HEK293 (cell line): ENCODE results near the gene SCFD2.

Experiments used
- MYNN ChIP-seq: fragments of 450-650 bp; formaldehyde crosslinking; IDR thresholded peaks from 2 replicates; pipeline ENCODE4 v1.5.1; 2016; ENCODE audit warnings: missing biosample characterization, missing genetic modification characterization, borderline replicate concordance
- MZF1 ChIP-seq: fragments of 450-650 bp; formaldehyde crosslinking; IDR thresholded peaks from 2 replicates; pipeline ENCODE4 v1.5.1; 2017; ENCODE audit warnings: missing biosample characterization, missing genetic modification characterization, borderline replicate concordance
- ZBTB7A ChIP-seq: fragments of 450-650 bp; formaldehyde crosslinking; IDR thresholded peaks from 2 replicates; pipeline ENCODE4 v1.5.1; 2016; ENCODE audit warnings: low read depth, missing biosample characterization, missing genetic modification characterization
- ZIC2 ChIP-seq: fragments of 450-650 bp; formaldehyde crosslinking; IDR thresholded peaks from 2 replicates; pipeline ENCODE4 v1.5.1; 2016; ENCODE audit warnings: missing biosample characterization, missing genetic modification characterization
- ZNF19 ChIP-seq: fragments of 450-650 bp; formaldehyde crosslinking; IDR thresholded peaks from 2 replicates; pipeline ENCODE4; 2016; ENCODE audit warnings: missing biosample characterization, missing genetic modification characterization, low read depth
- ZNF239 ChIP-seq: fragments of 450-650 bp; formaldehyde crosslinking; IDR thresholded peaks from 2 replicates; pipeline ENCODE4 v1.5.1; 2016; ENCODE audit warnings: missing biosample characterization, missing genetic modification characterization
- ZNF76 ChIP-seq: fragments of 450-650 bp; formaldehyde crosslinking; IDR thresholded peaks from 2 replicates; pipeline ENCODE4; 2016; ENCODE audit warnings: low read depth, missing biosample characterization, missing genetic modification characterization, borderline replicate concordance
- ZNF785 ChIP-seq: fragments of 450-650 bp; formaldehyde crosslinking; IDR thresholded peaks from 2 replicates; pipeline ENCODE4 v1.5.1; 2016; ENCODE audit warnings: missing biosample characterization, missing genetic modification characterization
- TF ChIP-seq, protein P1 (sequence below): fragments of 450-650 bp; formaldehyde crosslinking; IDR thresholded peaks from 2 replicates; pipeline ENCODE4 v1.5.1; 2016; ENCODE audit warnings: missing biosample characterization, missing genetic modification characterization
- TF ChIP-seq, protein P2 (sequence below): fragments of 450-650 bp; formaldehyde crosslinking; IDR thresholded peaks from 2 replicates; pipeline ENCODE4 v1.5.1; 2016; ENCODE audit warnings: missing biosample characterization, missing genetic modification characterization
- TF ChIP-seq, protein P3 (sequence below): fragments of 450-650 bp; formaldehyde crosslinking; IDR thresholded peaks from 2 replicates; pipeline ENCODE4 v1.5.1; 2016; ENCODE audit warnings: missing biosample characterization, missing genetic modification characterization, borderline replicate concordance

DNA sequence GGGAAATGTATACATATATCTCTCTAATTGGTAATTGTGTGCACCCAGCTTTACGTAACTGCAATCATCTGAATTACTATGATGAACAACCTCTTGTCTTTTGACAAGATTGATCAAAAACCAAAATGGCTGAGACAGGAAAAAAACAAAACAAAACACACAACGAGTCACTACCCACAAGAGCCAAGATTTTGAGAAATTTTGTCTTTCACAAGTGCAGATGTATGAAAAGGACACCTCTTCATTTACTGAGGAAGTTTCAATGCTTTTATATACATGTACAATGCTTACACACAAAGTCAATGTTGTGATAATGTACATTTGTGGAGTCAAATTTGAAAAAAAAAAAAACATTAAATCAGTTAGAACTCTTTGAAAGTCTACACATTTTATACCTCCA is 224.6 kb downstream of the SCFD2 start:
- TF ChIP-seq ZBTB7A (tag by site-specific recombination) (no peak), MYNN (tag by site-specific recombination) (no peak), ZIC2 (tag by site-specific recombination) (no peak), ZNF239 (tag by site-specific recombination) (no peak), ZNF19 (tag by site-specific recombination) (no peak), ZNF76 (no peak), MZF1 (tag by site-specific recombination) (no peak), ZNF785 (no peak)
- TF ChIP-seq, protein P1, sequence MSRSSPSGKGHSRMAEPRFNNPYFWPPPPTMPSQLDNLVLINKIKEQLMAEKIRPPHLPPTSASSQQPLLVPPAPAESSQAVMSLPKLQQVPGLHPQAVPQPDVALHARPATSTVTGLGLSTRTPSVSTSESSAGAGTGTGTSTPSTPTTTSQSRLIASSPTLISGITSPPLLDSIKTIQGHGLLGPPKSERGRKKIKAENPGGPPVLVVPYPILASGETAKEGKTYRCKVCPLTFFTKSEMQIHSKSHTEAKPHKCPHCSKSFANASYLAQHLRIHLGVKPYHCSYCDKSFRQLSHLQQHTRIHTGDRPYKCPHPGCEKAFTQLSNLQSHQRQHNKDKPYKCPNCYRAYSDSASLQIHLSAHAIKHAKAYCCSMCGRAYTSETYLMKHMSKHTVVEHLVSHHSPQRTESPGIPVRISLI (tag by site-specific recombination) = no peak
- TF ChIP-seq, protein P2, sequence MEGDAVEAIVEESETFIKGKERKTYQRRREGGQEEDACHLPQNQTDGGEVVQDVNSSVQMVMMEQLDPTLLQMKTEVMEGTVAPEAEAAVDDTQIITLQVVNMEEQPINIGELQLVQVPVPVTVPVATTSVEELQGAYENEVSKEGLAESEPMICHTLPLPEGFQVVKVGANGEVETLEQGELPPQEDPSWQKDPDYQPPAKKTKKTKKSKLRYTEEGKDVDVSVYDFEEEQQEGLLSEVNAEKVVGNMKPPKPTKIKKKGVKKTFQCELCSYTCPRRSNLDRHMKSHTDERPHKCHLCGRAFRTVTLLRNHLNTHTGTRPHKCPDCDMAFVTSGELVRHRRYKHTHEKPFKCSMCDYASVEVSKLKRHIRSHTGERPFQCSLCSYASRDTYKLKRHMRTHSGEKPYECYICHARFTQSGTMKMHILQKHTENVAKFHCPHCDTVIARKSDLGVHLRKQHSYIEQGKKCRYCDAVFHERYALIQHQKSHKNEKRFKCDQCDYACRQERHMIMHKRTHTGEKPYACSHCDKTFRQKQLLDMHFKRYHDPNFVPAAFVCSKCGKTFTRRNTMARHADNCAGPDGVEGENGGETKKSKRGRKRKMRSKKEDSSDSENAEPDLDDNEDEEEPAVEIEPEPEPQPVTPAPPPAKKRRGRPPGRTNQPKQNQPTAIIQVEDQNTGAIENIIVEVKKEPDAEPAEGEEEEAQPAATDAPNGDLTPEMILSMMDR (tag by site-specific recombination) = no peak
- TF ChIP-seq, protein P3, sequence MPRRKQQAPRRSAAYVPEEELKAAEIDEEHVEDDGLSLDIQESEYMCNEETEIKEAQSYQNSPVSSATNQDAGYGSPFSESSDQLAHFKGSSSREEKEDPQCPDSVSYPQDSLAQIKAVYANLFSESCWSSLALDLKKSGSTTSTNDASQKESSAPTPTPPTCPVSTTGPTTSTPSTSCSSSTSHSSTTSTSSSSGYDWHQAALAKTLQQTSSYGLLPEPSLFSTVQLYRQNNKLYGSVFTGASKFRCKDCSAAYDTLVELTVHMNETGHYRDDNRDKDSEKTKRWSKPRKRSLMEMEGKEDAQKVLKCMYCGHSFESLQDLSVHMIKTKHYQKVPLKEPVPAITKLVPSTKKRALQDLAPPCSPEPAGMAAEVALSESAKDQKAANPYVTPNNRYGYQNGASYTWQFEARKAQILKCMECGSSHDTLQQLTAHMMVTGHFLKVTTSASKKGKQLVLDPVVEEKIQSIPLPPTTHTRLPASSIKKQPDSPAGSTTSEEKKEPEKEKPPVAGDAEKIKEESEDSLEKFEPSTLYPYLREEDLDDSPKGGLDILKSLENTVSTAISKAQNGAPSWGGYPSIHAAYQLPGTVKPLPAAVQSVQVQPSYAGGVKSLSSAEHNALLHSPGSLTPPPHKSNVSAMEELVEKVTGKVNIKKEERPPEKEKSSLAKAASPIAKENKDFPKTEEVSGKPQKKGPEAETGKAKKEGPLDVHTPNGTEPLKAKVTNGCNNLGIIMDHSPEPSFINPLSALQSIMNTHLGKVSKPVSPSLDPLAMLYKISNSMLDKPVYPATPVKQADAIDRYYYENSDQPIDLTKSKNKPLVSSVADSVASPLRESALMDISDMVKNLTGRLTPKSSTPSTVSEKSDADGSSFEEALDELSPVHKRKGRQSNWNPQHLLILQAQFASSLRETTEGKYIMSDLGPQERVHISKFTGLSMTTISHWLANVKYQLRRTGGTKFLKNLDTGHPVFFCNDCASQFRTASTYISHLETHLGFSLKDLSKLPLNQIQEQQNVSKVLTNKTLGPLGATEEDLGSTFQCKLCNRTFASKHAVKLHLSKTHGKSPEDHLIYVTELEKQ = no peak
